H9 (cell line): ENCODE results near the gene GFRA1. TPM values are rescaled to one million over a fixed set of nuclear protein-coding genes. Genes with fewer than 3 reads are reported as not detected.

Source experiments
- DNase-seq: peaks from one replicate; pipeline ENCODE4 v3.0.0-alpha.2; 2017
- H2AFZ ChIP-seq: one replicate; pipeline ENCODE4 v1.6.1; 2013; ENCODE audit warnings: mild to moderate bottlenecking, low read length, control low read depth, moderate library complexity
- H2AK5ac ChIP-seq: 2 replicates; pipeline ENCODE4 v1.6.1; 2013; ENCODE audit warnings: low read length, control low read depth, mixed read lengths; ENCODE audit not compliant: insufficient read length
- H2BK120ac ChIP-seq: one replicate; pipeline ENCODE4 v1.6.1; 2013; ENCODE audit warnings: low read depth, mild to moderate bottlenecking, low read length, control low read depth, inconsistent platforms; ENCODE audit not compliant: poor library complexity, severe bottlenecking
- H2BK12ac ChIP-seq: 2 replicates; pipeline ENCODE4 v1.6.1; 2013; ENCODE audit warnings: low read length, control low read depth, mixed read lengths, low read depth; ENCODE audit not compliant: insufficient read length
- H2BK15ac ChIP-seq: 2 replicates; pipeline ENCODE4 v1.6.1; 2013; ENCODE audit warnings: low read depth, low read length, control low read depth
- H2BK20ac ChIP-seq: one replicate; pipeline ENCODE4 v1.6.1; 2013; ENCODE audit warnings: low read depth, mild to moderate bottlenecking, low read length, control low read depth, inconsistent platforms; ENCODE audit not compliant: poor library complexity, severe bottlenecking
- H2BK5ac ChIP-seq: 2 replicates; pipeline ENCODE4 v1.6.1; 2013; ENCODE audit warnings: low read length, control low read depth, mixed read lengths; ENCODE audit not compliant: insufficient read length
- H3K14ac ChIP-seq: 2 replicates; pipeline ENCODE4 v1.6.1; 2013; ENCODE audit warnings: low read length, control low read depth; ENCODE audit not compliant: insufficient read depth
- H3K18ac ChIP-seq: 2 replicates; pipeline ENCODE4 v1.6.1; 2013; ENCODE audit warnings: low read depth, mild to moderate bottlenecking, mixed read lengths, low read length, control low read depth; ENCODE audit not compliant: insufficient read length
- H3K23ac ChIP-seq: 2 replicates; pipeline ENCODE4 v1.6.1; 2013; ENCODE audit warnings: low read length, control low read depth, mixed read lengths, low read depth; ENCODE audit not compliant: insufficient read length
- H3K23me2 ChIP-seq: 2 replicates; pipeline ENCODE4 v1.6.1; 2013; ENCODE audit warnings: low read depth, mild to moderate bottlenecking, mixed read lengths, low read length, control low read depth; ENCODE audit not compliant: insufficient read length, poor library complexity, severe bottlenecking
- H3K27ac ChIP-seq: 2 replicates; pipeline ENCODE4 v1.5.1; 2013; ENCODE audit warnings: low read length, control low read depth, mixed read lengths, low read depth; ENCODE audit not compliant: insufficient read length
- H3K27me3 ChIP-seq: 2 replicates; pipeline ENCODE4 v1.6.1; 2013; ENCODE audit warnings: low read length, control low read depth, inconsistent platforms; ENCODE audit not compliant: insufficient read depth
- H3K4ac ChIP-seq: 2 replicates; pipeline ENCODE4 v1.6.1; 2013; ENCODE audit warnings: low read depth, mild to moderate bottlenecking, control low read depth, inconsistent platforms, low read length, moderate library complexity
- H3K4me1 ChIP-seq: 2 replicates; pipeline ENCODE4 v1.6.1; 2013; ENCODE audit warnings: low read length, control low read depth, inconsistent platforms; ENCODE audit not compliant: insufficient read depth
- H3K4me2 ChIP-seq: 2 replicates; pipeline ENCODE4 v1.6.1; 2013; ENCODE audit warnings: low read length, control low read depth, mixed read lengths; ENCODE audit not compliant: insufficient read length, insufficient read depth
- H3K56ac ChIP-seq: 2 replicates; pipeline ENCODE4 v1.6.1; 2013; ENCODE audit warnings: low read depth, mild to moderate bottlenecking, mixed read lengths, low read length, control low read depth; ENCODE audit not compliant: insufficient read length
- H3K79me1 ChIP-seq: 2 replicates; pipeline ENCODE4 v1.6.1; 2013; ENCODE audit warnings: low read depth, mild to moderate bottlenecking, moderate library complexity, low read length, control low read depth, inconsistent platforms; ENCODE audit not compliant: insufficient read depth, poor library complexity, severe bottlenecking
- H3K79me2 ChIP-seq: 2 replicates; pipeline ENCODE4 v1.6.1; 2013; ENCODE audit warnings: low read length, control low read depth, inconsistent platforms; ENCODE audit not compliant: insufficient read depth
- H3K9ac ChIP-seq: 2 replicates; pipeline ENCODE4 v1.6.1; 2013; ENCODE audit warnings: low read length, control low read depth, mixed read lengths; ENCODE audit not compliant: insufficient read length; ENCODE audit errors: extremely low read depth
- H3K9me3 ChIP-seq: one replicate; pipeline ENCODE4 v1.6.1; 2013; ENCODE audit warnings: low read depth, low read length, inconsistent platforms; ENCODE audit not compliant: control insufficient read depth
- H3T11ph ChIP-seq: one replicate; pipeline ENCODE4 v1.6.1; 2013; ENCODE audit warnings: mild to moderate bottlenecking, low read length, control low read depth, inconsistent platforms
- H4K20me1 ChIP-seq: one replicate; pipeline ENCODE4 v1.6.1; 2013; ENCODE audit not compliant: control insufficient read depth, insufficient read length, insufficient read depth
- H4K5ac ChIP-seq: 2 replicates; pipeline ENCODE4 v1.6.1; 2013; ENCODE audit warnings: low read depth, mild to moderate bottlenecking, mixed read lengths, low read length, control low read depth; ENCODE audit not compliant: insufficient read length
- H4K8ac ChIP-seq: replicated peaks from 2 replicates; pipeline ENCODE4 v1.6.1; 2013; ENCODE audit warnings: low read length, control low read depth, mixed read lengths, low read depth; ENCODE audit not compliant: insufficient read length
- H4K91ac ChIP-seq: 2 replicates; pipeline ENCODE4 v1.6.1; 2013; ENCODE audit warnings: low read depth, mild to moderate bottlenecking, moderate library complexity, mixed read lengths, low read length, control low read depth; ENCODE audit not compliant: insufficient read length
- H3K27ac Mint-ChIP-seq, 3 experiments: 2 replicates in 2 of 3; 3 replicates in 1 of 3; pipeline ENCODE4 v1.8.0; 2020 to 2021; ENCODE audit warnings: mixed read lengths in 3 of 3, mild to moderate bottlenecking in 1 of 3, moderate library complexity in 1 of 3
- H3K27me3 Mint-ChIP-seq: 2 replicates; pipeline ENCODE4 v1.8.0; 2021; ENCODE audit warnings: low read depth, mild to moderate bottlenecking, moderate library complexity, mixed read lengths
- H3K36me3 Mint-ChIP-seq, 3 experiments: 2 replicates in 2 of 3; 3 replicates in 1 of 3; pipeline ENCODE4 v1.8.0; 2020 to 2021; ENCODE audit warnings: low read depth in 3 of 3, mixed read lengths in 3 of 3; ENCODE audit not compliant: insufficient read depth in 1 of 3
- H3K4me1 Mint-ChIP-seq, 2 experiments: 2 replicates each; pipeline ENCODE4 v1.8.0; 2020; ENCODE audit warnings: mixed read lengths in 2 of 2
- H3K4me3 Mint-ChIP-seq, 2 experiments: 2 replicates in 1 of 2; 3 replicates in 1 of 2; pipeline ENCODE4 v1.8.0; 2020 to 2021; ENCODE audit warnings: mild to moderate bottlenecking in 2 of 2, mixed read lengths in 2 of 2, moderate library complexity in 1 of 2
- H3K9me3 Mint-ChIP-seq, 2 experiments: 2 replicates in 1 of 2; 3 replicates in 1 of 2; pipeline ENCODE4 v1.8.0; 2020; ENCODE audit warnings: mild to moderate bottlenecking in 2 of 2, mixed read lengths in 2 of 2, moderate library complexity in 1 of 2
- WGBS: extraction: QIAGEN DNeasy Blood & Tissue Kit; methylation state at CpG from one replicate; pipeline ENCODE4 v1.1.7; 2013; ENCODE audit warnings: missing lambda C conversion rate, low lambda C conversion rate, mixed read lengths; ENCODE audit not compliant: insufficient read length; ENCODE audit errors: extremely low coverage; 5-methylcytosine and 5-hydroxymethylcytosine counted together
- total RNA-seq: library from RNA; stranded (reverse); gene quantifications from 2 replicates; pipeline ENCODE4 v1.2.1, GENCODE V29; 2021
- TF ChIP-seq, protein P1 (sequence below): fragments of 200-600 bp; sonication (generic); conservative IDR thresholded peaks from 3 replicates; pipeline ENCODE4 v1.8.0; 2021; ENCODE audit warnings: antibody characterized with exemption, mild to moderate bottlenecking

Gene GFRA1
- total RNA-seq, 1 experiment from 2014 or later, result 0.24 TPM

DNA sequence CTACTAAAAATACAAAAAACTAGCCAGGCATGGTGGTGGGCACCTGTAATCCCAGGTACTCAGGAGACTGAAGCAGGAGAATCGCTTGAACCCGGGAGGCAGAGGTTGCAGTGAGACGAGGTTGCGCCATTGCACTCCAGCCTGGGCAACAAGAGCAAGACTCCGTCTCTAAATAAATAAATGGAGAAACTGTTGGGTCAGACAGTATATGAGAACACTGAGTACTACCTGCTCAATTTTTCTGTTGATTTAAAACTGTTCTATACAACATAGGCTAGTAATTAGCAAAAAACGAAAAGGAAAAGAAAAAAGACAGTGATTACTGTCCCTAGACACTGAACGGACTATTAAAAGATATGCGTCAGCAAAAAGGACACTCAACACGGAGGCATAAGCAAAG is 26.7 kb downstream of the GFRA1 start:
- Histone ChIP-seq H2AFZ (no peak overlapping the region), H3T11ph (no peak overlapping the region), H3K9ac (no peak overlapping the region), H2BK5ac (no peak overlapping the region), H2BK20ac (no peak overlapping the region), H3K79me1 (no peaks in the 10 kb centered on the region), H3K9me3 (no peaks in the 10 kb centered on the region), H3K27ac (no peak overlapping the region), H4K5ac (no peak overlapping the region), H4K8ac (no peak overlapping the region), H2BK15ac (no peak overlapping the region), H3K4ac (no peak overlapping the region), H3K79me2 (no peaks in the 10 kb centered on the region), H3K4me2 (no peak overlapping the region), H2AK5ac (no peak overlapping the region), H2BK120ac (no peak overlapping the region), H2BK12ac (no peak overlapping the region), H4K91ac (no peak overlapping the region), H3K14ac (no peak overlapping the region), H3K27me3 (no peaks in the 10 kb centered on the region), H4K20me1 (no peaks in the 10 kb centered on the region), H3K23me2 (no peaks in the 10 kb centered on the region), H3K18ac (no peak overlapping the region), H3K23ac (no peak overlapping the region), H3K4me1 (no peaks in the 10 kb centered on the region), H3K56ac (no peak overlapping the region)
- H3K4me1 Mint-ChIP-seq, result no peaks in the 10 kb centered on the region
- DNase-seq, result no peak
- no peaks in the 10 kb centered on the region for H3K9me3 Mint-ChIP-seq
- peaks cover 1% of the 10 kb centered on the region; the same call in 1 of the 2 replicates for H3K27me3 Mint-ChIP-seq
- TF ChIP-seq, protein P1, sequence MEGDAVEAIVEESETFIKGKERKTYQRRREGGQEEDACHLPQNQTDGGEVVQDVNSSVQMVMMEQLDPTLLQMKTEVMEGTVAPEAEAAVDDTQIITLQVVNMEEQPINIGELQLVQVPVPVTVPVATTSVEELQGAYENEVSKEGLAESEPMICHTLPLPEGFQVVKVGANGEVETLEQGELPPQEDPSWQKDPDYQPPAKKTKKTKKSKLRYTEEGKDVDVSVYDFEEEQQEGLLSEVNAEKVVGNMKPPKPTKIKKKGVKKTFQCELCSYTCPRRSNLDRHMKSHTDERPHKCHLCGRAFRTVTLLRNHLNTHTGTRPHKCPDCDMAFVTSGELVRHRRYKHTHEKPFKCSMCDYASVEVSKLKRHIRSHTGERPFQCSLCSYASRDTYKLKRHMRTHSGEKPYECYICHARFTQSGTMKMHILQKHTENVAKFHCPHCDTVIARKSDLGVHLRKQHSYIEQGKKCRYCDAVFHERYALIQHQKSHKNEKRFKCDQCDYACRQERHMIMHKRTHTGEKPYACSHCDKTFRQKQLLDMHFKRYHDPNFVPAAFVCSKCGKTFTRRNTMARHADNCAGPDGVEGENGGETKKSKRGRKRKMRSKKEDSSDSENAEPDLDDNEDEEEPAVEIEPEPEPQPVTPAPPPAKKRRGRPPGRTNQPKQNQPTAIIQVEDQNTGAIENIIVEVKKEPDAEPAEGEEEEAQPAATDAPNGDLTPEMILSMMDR, result no peak
- H3K36me3 Mint-ChIP-seq, result no peaks in the 10 kb centered on the region; a peak in 1 of 7 replicates
- WGBS, result no CpG with 5 or more reads among the region's 9 CpGs
- no peak overlapping the region for H3K27ac Mint-ChIP-seq
- H3K4me3 Mint-ChIP-seq, result no peak overlapping the region
